HG03025 (cell line): ENCODE results near the gene ARHGEF4.
"Not testable (repeated sequence)": the region's sequence is repeated elsewhere in the genome, so short reads cannot be mapped to it uniquely, and the experiment has no call there.

Experiments used
- ATAC-seq: cut with Tn5 transposase; IDR thresholded peaks from one replicate; pipeline ENCODE4 v1.9.1; 2021; ENCODE audit warnings: mild to moderate bottlenecking, moderate library complexity; ENCODE audit not compliant: unreplicated experiment, low FRiP score

Gene ARHGEF4

GRCh38 chr2:130882111-130882690 is 45.5 kb downstream of the ARHGEF4 start:
- no peak for ATAC-seq

GRCh38 chr2:130882991-130883390 is 46.3 kb downstream of the ARHGEF4 start:
- no peak for ATAC-seq

- ATAC-seq, result no peak
These were observed 46.8 kb downstream of the ARHGEF4 start for GRCh38 chr2:130883496-130883895.

- no peak for ATAC-seq
These were observed 47.3 kb downstream of the ARHGEF4 start for GRCh38 chr2:130884013-130884412.

GRCh38 chr2:130884503-130884902 is 47.8 kb downstream of the ARHGEF4 start:
- no peak for ATAC-seq

- no peak for ATAC-seq
These were observed 50.9 kb downstream of the ARHGEF4 start for GRCh38 chr2:130887643-130888042.

- ATAC-seq, result no peak
These were observed 54.4 kb downstream of the ARHGEF4 start for GRCh38 chr2:130890941-130891669.

- no peak for ATAC-seq
These were observed 55.3 kb downstream of the ARHGEF4 start for GRCh38 chr2:130891966-130892365.

GRCh38 chr2:130892793-130893785 is 56.4 kb downstream of the ARHGEF4 start:
- ATAC-seq, result no peak

- no peak for ATAC-seq
These were observed 57.7 kb downstream of the ARHGEF4 start for GRCh38 chr2:130894326-130894942.

GRCh38 chr2:130896813-130897212 is 60.1 kb downstream of the ARHGEF4 start:
- ATAC-seq, result no peak

GRCh38 chr2:130898553-130898952 is 61.8 kb downstream of the ARHGEF4 start:
- no peak for ATAC-seq

- no peak for ATAC-seq
These were observed 62.6 kb downstream of the ARHGEF4 start for GRCh38 chr2:130899306-130899705.

GRCh38 chr2:130901061-130901460 is 64.3 kb downstream of the ARHGEF4 start:
- no peak for ATAC-seq

- ATAC-seq, result not testable (repeated sequence)
These were observed 64.9 kb downstream of the ARHGEF4 start for GRCh38 chr2:130901626-130902025.

- ATAC-seq, result no peak
These were observed 72.1 kb downstream of the ARHGEF4 start for GRCh38 chr2:130908832-130909231.

GRCh38 chr2:130910931-130911330 is 74.2 kb downstream of the ARHGEF4 start:
- no peak for ATAC-seq

- ATAC-seq, result no peak
These were observed 74.8 kb downstream of the ARHGEF4 start for GRCh38 chr2:130911482-130911881.

GRCh38 chr2:130911996-130912395 is 75.3 kb downstream of the ARHGEF4 start:
- no peak for ATAC-seq

GRCh38 chr2:130912471-130912870 is 75.8 kb downstream of the ARHGEF4 start:
- ATAC-seq, result no peak

- ATAC-seq, result no peak
These were observed 77.2 kb downstream of the ARHGEF4 start for GRCh38 chr2:130913891-130914290.
